GM23338 (cell line): ENCODE data around the gene AMFR. TPM values are rescaled to one million over a fixed set of nuclear protein-coding genes. Genes with fewer than 3 reads are reported as not detected.

Source experiments
- ATAC-seq: fragments of 200-7000 bp; cut with Tn5 transposase; 3 replicates; pipeline ENCODE4 v1.9.1; 2020
- DNase-seq: peaks from one replicate; pipeline ENCODE4 v3.0.0-alpha.2; 2015; ENCODE audit warnings: low spot score
- H2AFZ ChIP-seq: fragments of 200-600 bp; sonication (generic); 2 replicates; pipeline ENCODE4 v1.8.0; 2016; ENCODE audit warnings: antibody characterized with exemption, mild to moderate bottlenecking, moderate library complexity
- H3F3A ChIP-seq: fragments of 200-600 bp; sonication (generic); replicated peaks from 2 replicates; pipeline ENCODE4 v1.8.0; 2017; ENCODE audit warnings: antibody characterized with exemption, mixed run types, low read depth
- H3K27ac ChIP-seq: fragments of 200-600 bp; sonication (generic); 2 replicates; pipeline ENCODE4 v1.6.1; 2016; ENCODE audit warnings: low read depth
- H3K27me3 ChIP-seq: fragments of 200-600 bp; sonication (generic); 2 replicates; pipeline ENCODE4 v1.8.0; 2016; ENCODE audit warnings: mild to moderate bottlenecking, mixed run types, moderate library complexity; ENCODE audit not compliant: insufficient read depth
- H3K36me3 ChIP-seq: fragments of 200-600 bp; sonication (generic); 2 replicates; pipeline ENCODE4 v1.8.0; 2016; ENCODE audit warnings: mild to moderate bottlenecking; ENCODE audit not compliant: insufficient read depth
- H3K4me1 ChIP-seq: fragments of 200-600 bp; sonication (generic); 2 replicates; pipeline ENCODE4 v1.8.0; 2016; ENCODE audit warnings: mild to moderate bottlenecking, moderate library complexity; ENCODE audit not compliant: insufficient read depth
- H3K4me2 ChIP-seq: fragments of 200-600 bp; sonication (generic); 2 replicates; pipeline ENCODE4 v1.7.1; 2017; ENCODE audit warnings: mixed run types
- H3K4me3 ChIP-seq: fragments of 200-600 bp; sonication (generic); 2 replicates; pipeline ENCODE4 v1.6.1; 2016; ENCODE audit warnings: mixed run types
- H3K79me2 ChIP-seq: fragments of 200-600 bp; sonication (generic); replicated peaks from 2 replicates; pipeline ENCODE4 v1.8.0; 2017; ENCODE audit warnings: mild to moderate bottlenecking; ENCODE audit not compliant: insufficient read depth
- H3K9me2 ChIP-seq: fragments of 200-600 bp; sonication (generic); 2 replicates; pipeline ENCODE4 v1.8.0; 2017; ENCODE audit not compliant: insufficient read depth
- H4K20me1 ChIP-seq: fragments of 200-600 bp; sonication (generic); replicated peaks from 2 replicates; pipeline ENCODE4 v1.8.0; 2017; ENCODE audit warnings: mild to moderate bottlenecking; ENCODE audit not compliant: insufficient read depth
- H3K27ac Mint-ChIP-seq: 2 replicates; pipeline ENCODE4 v1.8.0; 2020; ENCODE audit warnings: inconsistent platforms, mild to moderate bottlenecking, moderate library complexity, mixed read lengths
- H3K27me3 Mint-ChIP-seq: 3 replicates; pipeline ENCODE4 v1.8.0; 2022; ENCODE audit warnings: low read depth, mild to moderate bottlenecking, moderate library complexity, mixed read lengths, inconsistent platforms; ENCODE audit not compliant: insufficient read depth, poor library complexity
- H3K36me3 Mint-ChIP-seq: 3 replicates; pipeline ENCODE4 v1.8.0; 2021; ENCODE audit warnings: low read depth, mild to moderate bottlenecking, inconsistent platforms, moderate library complexity, mixed read lengths
- H3K4me1 Mint-ChIP-seq: 3 replicates; pipeline ENCODE4 v1.8.0; 2020; ENCODE audit warnings: mild to moderate bottlenecking, inconsistent platforms, mixed read lengths
- H3K4me3 Mint-ChIP-seq: 3 replicates; pipeline ENCODE4 v1.8.0; 2021; ENCODE audit warnings: moderate library complexity, mild to moderate bottlenecking, inconsistent platforms, mixed read lengths
- H3K9me3 Mint-ChIP-seq: 3 replicates; pipeline ENCODE4 v1.8.0; 2020; ENCODE audit warnings: moderate library complexity, mild to moderate bottlenecking, inconsistent platforms, mixed read lengths
- CREB1 ChIP-seq: fragments of 250-450 bp; sonication (Bioruptor Pico); IDR thresholded peaks from 2 replicates; pipeline ENCODE4 v1.5.0; 2020; ENCODE audit warnings: low read depth, mild to moderate bottlenecking, moderate library complexity
- EZH2 ChIP-seq: fragments of 200-600 bp; sonication (generic); IDR thresholded peaks from one replicate; pipeline ENCODE4 v1.8.0; 2017; ENCODE audit warnings: antibody characterized with exemption, mild to moderate bottlenecking, low read depth; ENCODE audit not compliant: unreplicated experiment
- EZH2phosphoT487 ChIP-seq: fragments of 200-600 bp; sonication (generic); IDR thresholded peaks from one replicate; pipeline ENCODE4 v1.8.1; 2018; ENCODE audit warnings: antibody characterized with exemption; ENCODE audit not compliant: unreplicated experiment
- JUNB ChIP-seq: IDR thresholded peaks from one replicate; pipeline ENCODE4 v1.6.1; 2016; ENCODE audit warnings: antibody characterized with exemption; ENCODE audit not compliant: unreplicated experiment
- NANOG ChIP-seq: IDR thresholded peaks from 2 replicates; pipeline ENCODE4 v1.6.1; 2016; ENCODE audit warnings: antibody characterized with exemption, borderline replicate concordance
- POLR2AphosphoS5 ChIP-seq: IDR thresholded peaks from 2 replicates; pipeline ENCODE4 v1.6.1; 2016; ENCODE audit warnings: antibody characterized with exemption, low read depth
- STAT1 ChIP-seq: IDR thresholded peaks from one replicate; pipeline ENCODE4 v1.6.1; 2016; ENCODE audit warnings: antibody characterized with exemption; ENCODE audit not compliant: unreplicated experiment
- ZNF114 ChIP-seq: fragments of 250-450 bp; sonication (Bioruptor Pico); IDR thresholded peaks from 2 replicates; pipeline ENCODE4 v1.5.0; 2020; ENCODE audit warnings: mild to moderate bottlenecking, moderate library complexity
- ZNF331 ChIP-seq: fragments of 250-450 bp; sonication (Bioruptor Pico); IDR thresholded peaks from 2 replicates; pipeline ENCODE4 v1.5.0; 2020; ENCODE audit warnings: low read depth, mild to moderate bottlenecking, moderate library complexity
- ZNF462 ChIP-seq: fragments of 250-450 bp; sonication (Bioruptor Pico); IDR thresholded peaks from 2 replicates; pipeline ENCODE4 v1.5.0; 2020; ENCODE audit warnings: mild to moderate bottlenecking, moderate library complexity
- polyA plus RNA-seq: library from polyadenylated mRNA; unstranded; fragments of >200 nt; fragmentation: Nextera tagmentation; extraction: Ambion mirVana; gene quantifications from 2 replicates; pipeline ENCODE4 v1.2.1, GENCODE V29; 2016
- total RNA-seq: library from RNA; depleted of rRNA; stranded (reverse); fragments of >200 nt; shearing (Covaris generic); gene quantifications from 2 replicates; pipeline ENCODE4 v1.2.3, GENCODE V29; 2014
- TF ChIP-seq, protein P1 (sequence below): IDR thresholded peaks from one replicate; pipeline ENCODE4 v1.6.1; 2018; ENCODE audit warnings: antibody characterized with exemption; ENCODE audit not compliant: unreplicated experiment
- TF ChIP-seq, protein P2 (sequence below), 2 experiments: fragments of 200-600 bp in 1 of 2; sonication (generic) in 1 of 2; conservative IDR thresholded peaks; 2 replicates each; pipeline versions ENCODE4 v1.5.1 to v1.6.1; 2016 to 2017; ENCODE audit warnings: antibody characterized with exemption in 2 of 2, low read depth in 2 of 2, mild to moderate bottlenecking in 2 of 2, moderate library complexity in 1 of 2
- TF ChIP-seq, protein P3 (sequence below): IDR thresholded peaks from 2 replicates; pipeline ENCODE4 v1.6.1; 2016; ENCODE audit warnings: antibody characterized with exemption

The AMFR gene
- total and polyA plus RNA-seq, 2 experiments from 2014 or later, result 9.0 to 41.1 TPM

DNA sequence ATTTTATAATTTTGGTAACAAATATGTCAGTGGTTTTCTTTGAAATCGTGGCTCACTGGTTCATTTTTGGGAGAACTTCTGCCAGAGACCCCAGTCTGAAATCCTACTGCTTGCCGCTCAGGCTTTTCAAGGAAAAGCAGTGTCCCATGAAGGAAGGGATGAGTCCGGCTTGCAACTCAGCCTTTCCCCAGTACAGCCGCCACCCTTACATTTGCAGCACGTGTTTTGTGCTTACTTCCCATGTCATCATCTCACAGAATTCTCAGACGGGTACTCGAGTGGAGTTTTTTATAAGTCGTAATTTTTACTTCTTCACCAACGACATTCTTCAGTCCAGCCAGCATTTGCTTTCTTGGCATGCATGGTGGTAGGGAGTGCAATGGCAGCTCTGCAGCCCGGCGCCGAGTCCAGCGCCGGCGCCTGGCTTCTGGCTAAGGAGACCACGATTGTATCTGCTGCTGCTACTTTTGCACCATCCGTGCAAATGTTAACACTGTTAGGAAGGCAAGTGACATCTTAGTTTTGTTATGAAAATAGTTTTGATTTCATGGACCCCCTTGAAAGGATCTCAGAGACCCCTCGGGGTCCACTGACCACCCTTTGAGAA is 111.0 kb downstream of the AMFR start:
- Histone ChIP-seq H3K4me1 (no peaks in the 10 kb centered on the region), H3K79me2 (no peaks in the 10 kb centered on the region), H3K9me2 (no peaks in the 10 kb centered on the region), H3K27me3 (no peaks in the 10 kb centered on the region), H2AFZ (no peak overlapping the region), H3K4me2 (no peak overlapping the region), H3K36me3 (no peaks in the 10 kb centered on the region), H3F3A (no peaks in the 10 kb centered on the region), H3K4me3 (no peak overlapping the region), H3K27ac (no peak overlapping the region), H4K20me1 (no peaks in the 10 kb centered on the region)
- TF ChIP-seq, protein P1, sequence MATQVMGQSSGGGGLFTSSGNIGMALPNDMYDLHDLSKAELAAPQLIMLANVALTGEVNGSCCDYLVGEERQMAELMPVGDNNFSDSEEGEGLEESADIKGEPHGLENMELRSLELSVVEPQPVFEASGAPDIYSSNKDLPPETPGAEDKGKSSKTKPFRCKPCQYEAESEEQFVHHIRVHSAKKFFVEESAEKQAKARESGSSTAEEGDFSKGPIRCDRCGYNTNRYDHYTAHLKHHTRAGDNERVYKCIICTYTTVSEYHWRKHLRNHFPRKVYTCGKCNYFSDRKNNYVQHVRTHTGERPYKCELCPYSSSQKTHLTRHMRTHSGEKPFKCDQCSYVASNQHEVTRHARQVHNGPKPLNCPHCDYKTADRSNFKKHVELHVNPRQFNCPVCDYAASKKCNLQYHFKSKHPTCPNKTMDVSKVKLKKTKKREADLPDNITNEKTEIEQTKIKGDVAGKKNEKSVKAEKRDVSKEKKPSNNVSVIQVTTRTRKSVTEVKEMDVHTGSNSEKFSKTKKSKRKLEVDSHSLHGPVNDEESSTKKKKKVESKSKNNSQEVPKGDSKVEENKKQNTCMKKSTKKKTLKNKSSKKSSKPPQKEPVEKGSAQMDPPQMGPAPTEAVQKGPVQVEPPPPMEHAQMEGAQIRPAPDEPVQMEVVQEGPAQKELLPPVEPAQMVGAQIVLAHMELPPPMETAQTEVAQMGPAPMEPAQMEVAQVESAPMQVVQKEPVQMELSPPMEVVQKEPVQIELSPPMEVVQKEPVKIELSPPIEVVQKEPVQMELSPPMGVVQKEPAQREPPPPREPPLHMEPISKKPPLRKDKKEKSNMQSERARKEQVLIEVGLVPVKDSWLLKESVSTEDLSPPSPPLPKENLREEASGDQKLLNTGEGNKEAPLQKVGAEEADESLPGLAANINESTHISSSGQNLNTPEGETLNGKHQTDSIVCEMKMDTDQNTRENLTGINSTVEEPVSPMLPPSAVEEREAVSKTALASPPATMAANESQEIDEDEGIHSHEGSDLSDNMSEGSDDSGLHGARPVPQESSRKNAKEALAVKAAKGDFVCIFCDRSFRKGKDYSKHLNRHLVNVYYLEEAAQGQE, result no peak
- TF ChIP-seq STAT1 (no peak), ZNF462 (CRISPR knock-in tag) (no peak), JUNB (no peak), ZNF114 (CRISPR knock-in tag) (no peak), EZH2phosphoT487 (no peak), ZNF331 (CRISPR knock-in tag) (no peak), POLR2AphosphoS5 (no peak), CREB1 (CRISPR knock-in tag) (no peak), EZH2 (no peak), NANOG (no peak)
- TF ChIP-seq, protein P2, sequence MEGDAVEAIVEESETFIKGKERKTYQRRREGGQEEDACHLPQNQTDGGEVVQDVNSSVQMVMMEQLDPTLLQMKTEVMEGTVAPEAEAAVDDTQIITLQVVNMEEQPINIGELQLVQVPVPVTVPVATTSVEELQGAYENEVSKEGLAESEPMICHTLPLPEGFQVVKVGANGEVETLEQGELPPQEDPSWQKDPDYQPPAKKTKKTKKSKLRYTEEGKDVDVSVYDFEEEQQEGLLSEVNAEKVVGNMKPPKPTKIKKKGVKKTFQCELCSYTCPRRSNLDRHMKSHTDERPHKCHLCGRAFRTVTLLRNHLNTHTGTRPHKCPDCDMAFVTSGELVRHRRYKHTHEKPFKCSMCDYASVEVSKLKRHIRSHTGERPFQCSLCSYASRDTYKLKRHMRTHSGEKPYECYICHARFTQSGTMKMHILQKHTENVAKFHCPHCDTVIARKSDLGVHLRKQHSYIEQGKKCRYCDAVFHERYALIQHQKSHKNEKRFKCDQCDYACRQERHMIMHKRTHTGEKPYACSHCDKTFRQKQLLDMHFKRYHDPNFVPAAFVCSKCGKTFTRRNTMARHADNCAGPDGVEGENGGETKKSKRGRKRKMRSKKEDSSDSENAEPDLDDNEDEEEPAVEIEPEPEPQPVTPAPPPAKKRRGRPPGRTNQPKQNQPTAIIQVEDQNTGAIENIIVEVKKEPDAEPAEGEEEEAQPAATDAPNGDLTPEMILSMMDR (conservative IDR thresholded peaks at IDR 0.05; ENCODE audit: low read depth in 2 of 2), result no peak
- TF ChIP-seq, protein P3, sequence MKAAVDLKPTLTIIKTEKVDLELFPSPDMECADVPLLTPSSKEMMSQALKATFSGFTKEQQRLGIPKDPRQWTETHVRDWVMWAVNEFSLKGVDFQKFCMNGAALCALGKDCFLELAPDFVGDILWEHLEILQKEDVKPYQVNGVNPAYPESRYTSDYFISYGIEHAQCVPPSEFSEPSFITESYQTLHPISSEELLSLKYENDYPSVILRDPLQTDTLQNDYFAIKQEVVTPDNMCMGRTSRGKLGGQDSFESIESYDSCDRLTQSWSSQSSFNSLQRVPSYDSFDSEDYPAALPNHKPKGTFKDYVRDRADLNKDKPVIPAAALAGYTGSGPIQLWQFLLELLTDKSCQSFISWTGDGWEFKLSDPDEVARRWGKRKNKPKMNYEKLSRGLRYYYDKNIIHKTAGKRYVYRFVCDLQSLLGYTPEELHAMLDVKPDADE, result no peak
- no peaks in the 10 kb centered on the region for H3K9me3 Mint-ChIP-seq
- H3K36me3 Mint-ChIP-seq, result no peaks in the 10 kb centered on the region
- H3K4me3 Mint-ChIP-seq, result no peak overlapping the region
- DNase-seq (no peak), ATAC-seq (no peak)
- peaks cover 3% of the 10 kb centered on the region; the same call in 1 of the 3 replicates for H3K4me1 Mint-ChIP-seq
- no peak overlapping the region for H3K27ac Mint-ChIP-seq
- peaks cover 11% of the 10 kb centered on the region for H3K27me3 Mint-ChIP-seq
